Measurements from ENCODE around the gene ATF7.

ATF7 gene

DNA sequence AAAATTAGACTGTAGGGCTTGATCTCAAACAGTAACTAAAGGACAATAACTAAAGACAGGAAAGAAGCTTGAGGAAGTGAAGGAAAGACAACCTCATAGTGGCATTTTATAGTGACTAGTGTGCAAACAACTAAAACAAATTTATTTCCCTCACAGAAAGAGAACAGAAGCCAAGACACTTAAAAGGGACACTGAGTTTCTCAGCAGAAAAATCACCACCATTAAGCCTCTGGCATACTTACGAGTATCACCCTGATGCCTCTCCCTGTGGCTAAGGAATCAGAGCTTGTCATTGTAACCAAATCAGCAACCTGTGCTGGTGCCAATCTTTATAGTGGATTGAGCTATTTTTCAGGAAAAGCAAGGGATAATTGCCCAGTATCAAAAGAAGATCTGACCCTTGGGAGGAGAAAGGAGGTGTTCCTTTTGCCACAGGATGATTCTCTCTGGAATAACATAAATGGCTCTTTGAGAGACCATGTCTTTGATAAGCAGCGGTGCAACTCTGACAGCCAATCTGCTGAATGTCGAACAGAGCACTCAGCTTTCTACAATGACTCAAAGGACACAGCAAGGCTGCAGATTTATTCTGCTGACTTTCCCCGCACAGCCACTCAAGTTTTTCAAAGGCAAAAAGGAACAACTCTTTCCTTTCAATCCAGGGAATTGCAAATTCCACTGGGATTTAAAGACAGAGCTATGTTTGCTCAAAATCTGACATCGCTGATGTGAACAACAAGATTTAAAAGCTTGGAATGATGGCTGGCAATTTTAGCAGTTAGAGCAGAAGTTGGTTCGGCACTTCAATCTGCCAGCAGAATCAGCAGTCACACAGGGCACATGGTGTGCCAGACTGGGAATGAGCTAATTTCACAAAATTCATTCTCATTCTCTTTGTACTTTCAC lies 34.6 kb downstream of the ATF7 start (continued):
- TF ChIP-seq, protein P1, sequence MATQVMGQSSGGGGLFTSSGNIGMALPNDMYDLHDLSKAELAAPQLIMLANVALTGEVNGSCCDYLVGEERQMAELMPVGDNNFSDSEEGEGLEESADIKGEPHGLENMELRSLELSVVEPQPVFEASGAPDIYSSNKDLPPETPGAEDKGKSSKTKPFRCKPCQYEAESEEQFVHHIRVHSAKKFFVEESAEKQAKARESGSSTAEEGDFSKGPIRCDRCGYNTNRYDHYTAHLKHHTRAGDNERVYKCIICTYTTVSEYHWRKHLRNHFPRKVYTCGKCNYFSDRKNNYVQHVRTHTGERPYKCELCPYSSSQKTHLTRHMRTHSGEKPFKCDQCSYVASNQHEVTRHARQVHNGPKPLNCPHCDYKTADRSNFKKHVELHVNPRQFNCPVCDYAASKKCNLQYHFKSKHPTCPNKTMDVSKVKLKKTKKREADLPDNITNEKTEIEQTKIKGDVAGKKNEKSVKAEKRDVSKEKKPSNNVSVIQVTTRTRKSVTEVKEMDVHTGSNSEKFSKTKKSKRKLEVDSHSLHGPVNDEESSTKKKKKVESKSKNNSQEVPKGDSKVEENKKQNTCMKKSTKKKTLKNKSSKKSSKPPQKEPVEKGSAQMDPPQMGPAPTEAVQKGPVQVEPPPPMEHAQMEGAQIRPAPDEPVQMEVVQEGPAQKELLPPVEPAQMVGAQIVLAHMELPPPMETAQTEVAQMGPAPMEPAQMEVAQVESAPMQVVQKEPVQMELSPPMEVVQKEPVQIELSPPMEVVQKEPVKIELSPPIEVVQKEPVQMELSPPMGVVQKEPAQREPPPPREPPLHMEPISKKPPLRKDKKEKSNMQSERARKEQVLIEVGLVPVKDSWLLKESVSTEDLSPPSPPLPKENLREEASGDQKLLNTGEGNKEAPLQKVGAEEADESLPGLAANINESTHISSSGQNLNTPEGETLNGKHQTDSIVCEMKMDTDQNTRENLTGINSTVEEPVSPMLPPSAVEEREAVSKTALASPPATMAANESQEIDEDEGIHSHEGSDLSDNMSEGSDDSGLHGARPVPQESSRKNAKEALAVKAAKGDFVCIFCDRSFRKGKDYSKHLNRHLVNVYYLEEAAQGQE (tag by site-specific recombination; IDR thresholded peaks at IDR 0.05) = no peak
- TF ChIP-seq ZBTB21 (tag by site-specific recombination; IDR thresholded peaks at IDR 0.05) (no peak), ZNF211 (tag by site-specific recombination; IDR thresholded peaks at IDR 0.05; ENCODE audit: low read depth) (no peak), IKZF3 (tag by site-specific recombination; IDR thresholded peaks at IDR 0.05) (0 out of 2 replicates have a peak, but pooled peaks have one; percentile 20), ZNF2 (tag by site-specific recombination; IDR thresholded peaks at IDR 0.05) (no peak), ZNF660 (tag by site-specific recombination; IDR thresholded peaks at IDR 0.05) (0 out of 2 replicates have a peak, but pooled peaks have one; percentile 13), ZNF626 (tag by site-specific recombination; IDR thresholded peaks at IDR 0.05) (no peak), ZNF133 (tag by site-specific recombination; IDR thresholded peaks at IDR 0.05) (no peak), OSR2 (tag by site-specific recombination; IDR thresholded peaks at IDR 0.05) (no peak), SALL2 (tag by site-specific recombination; IDR thresholded peaks at IDR 0.05; ENCODE audit: borderline replicate concordance) (no peak), ZNF426 (tag by site-specific recombination; IDR thresholded peaks at IDR 0.05) (no peak), HOXA7 (CRISPR knock-in tag; IDR thresholded peaks at IDR 0.05; ENCODE audit: borderline replicate concordance) (no peak), ZNF596 (tag by site-specific recombination; IDR thresholded peaks at IDR 0.05) (no peak), ZNF18 (tag by site-specific recombination; IDR thresholded peaks at IDR 0.05) (no peak), ZNF223 (tag by site-specific recombination; IDR thresholded peaks at IDR 0.05) (no peak), ZNF600 (tag by site-specific recombination; IDR thresholded peaks at IDR 0.05) (peak; percentile 45), ZNF221 (tag by site-specific recombination; IDR thresholded peaks at IDR 0.05; ENCODE audit: borderline replicate concordance) (no peak), ZNF335 (tag by site-specific recombination; conservative IDR thresholded peaks at IDR 0.05) (0 out of 2 replicates have a peak, but pooled peaks have one; percentile 13)
- TF ChIP-seq, protein P2, sequence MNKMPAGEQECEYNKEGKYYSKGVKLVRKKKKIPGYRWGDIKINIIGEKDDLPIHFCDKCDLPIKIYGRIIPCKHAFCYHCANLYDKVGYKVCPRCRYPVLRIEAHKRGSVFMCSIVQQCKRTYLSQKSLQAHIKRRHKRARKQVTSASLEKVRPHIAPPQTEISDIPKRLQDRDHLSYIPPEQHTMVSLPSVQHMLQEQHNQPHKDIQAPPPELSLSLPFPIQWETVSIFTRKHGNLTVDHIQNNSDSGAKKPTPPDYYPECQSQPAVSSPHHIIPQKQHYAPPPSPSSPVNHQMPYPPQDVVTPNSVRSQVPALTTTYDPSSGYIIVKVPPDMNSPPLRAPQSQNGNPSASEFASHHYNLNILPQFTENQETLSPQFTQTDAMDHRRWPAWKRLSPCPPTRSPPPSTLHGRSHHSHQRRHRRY (tag by site-specific recombination; IDR thresholded peaks at IDR 0.05) = no peak
- TF ChIP-seq, protein P3, sequence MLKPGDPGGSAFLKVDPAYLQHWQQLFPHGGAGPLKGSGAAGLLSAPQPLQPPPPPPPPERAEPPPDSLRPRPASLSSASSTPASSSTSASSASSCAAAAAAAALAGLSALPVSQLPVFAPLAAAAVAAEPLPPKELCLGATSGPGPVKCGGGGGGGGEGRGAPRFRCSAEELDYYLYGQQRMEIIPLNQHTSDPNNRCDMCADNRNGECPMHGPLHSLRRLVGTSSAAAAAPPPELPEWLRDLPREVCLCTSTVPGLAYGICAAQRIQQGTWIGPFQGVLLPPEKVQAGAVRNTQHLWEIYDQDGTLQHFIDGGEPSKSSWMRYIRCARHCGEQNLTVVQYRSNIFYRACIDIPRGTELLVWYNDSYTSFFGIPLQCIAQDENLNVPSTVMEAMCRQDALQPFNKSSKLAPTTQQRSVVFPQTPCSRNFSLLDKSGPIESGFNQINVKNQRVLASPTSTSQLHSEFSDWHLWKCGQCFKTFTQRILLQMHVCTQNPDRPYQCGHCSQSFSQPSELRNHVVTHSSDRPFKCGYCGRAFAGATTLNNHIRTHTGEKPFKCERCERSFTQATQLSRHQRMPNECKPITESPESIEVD (tag by site-specific recombination; IDR thresholded peaks at IDR 0.05) = 0 out of 2 replicates have a peak, but pooled peaks have one; percentile 18
- TF ChIP-seq, protein P4, sequence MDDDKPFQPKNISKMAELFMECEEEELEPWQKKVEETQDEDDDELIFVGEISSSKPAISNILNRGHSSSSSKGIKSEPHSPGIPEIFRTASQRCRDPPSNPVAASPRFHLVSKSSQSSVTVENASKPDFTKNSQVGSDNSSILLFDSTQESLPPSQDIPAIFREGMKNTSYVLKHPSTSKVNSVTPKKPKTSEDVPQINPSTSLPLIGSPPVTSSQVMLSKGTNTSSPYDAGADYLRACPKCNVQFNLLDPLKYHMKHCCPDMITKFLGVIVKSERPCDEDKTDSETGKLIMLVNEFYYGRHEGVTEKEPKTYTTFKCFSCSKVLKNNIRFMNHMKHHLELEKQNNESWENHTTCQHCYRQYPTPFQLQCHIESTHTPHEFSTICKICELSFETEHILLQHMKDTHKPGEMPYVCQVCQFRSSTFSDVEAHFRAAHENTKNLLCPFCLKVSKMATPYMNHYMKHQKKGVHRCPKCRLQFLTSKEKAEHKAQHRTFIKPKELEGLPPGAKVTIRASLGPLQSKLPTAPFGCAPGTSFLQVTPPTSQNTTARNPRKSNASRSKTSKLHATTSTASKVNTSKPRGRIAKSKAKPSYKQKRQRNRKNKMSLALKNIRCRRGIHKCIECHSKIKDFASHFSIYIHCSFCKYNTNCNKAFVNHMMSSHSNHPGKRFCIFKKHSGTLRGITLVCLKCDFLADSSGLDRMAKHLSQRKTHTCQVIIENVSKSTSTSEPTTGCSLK (tag by site-specific recombination; IDR thresholded peaks at IDR 0.05) = no peak

Measured in HEK293 (cell line).